ENCODE measurements around the gene PNCK. TPM values are rescaled to one million over a fixed set of nuclear protein-coding genes. Genes with fewer than 3 reads are reported as not detected.

PNCK gene
- total RNA-seq, 1 experiment from 2014 or later, result 0.84 TPM

GRCh38 chrX:153708415-153708814 is 34.8 kb upstream of the PNCK start:
- no peaks in the 10 kb centered on the region; a peak in 2 of 4 replicates for H3K36me3 ChIP-seq (ENCODE audit: control insufficient read depth in 1 of 2, insufficient read depth in 2 of 2, low read length in 2 of 2)
- H3K9ac ChIP-seq (ENCODE audit: low read length), result no peak overlapping the region
- RAD21 ChIA-PET (ENCODE audit: low non-redundant PET in 1 of 2, low total read pairs in 2 of 2, uncharacterized antibody in 2 of 2, unreplicated experiment in 2 of 2), result no interaction called here
- H3K27ac ChIP-seq (ENCODE audit: low read depth, low read length), result peak overlapping the region; percentile 53
- no peaks in the 10 kb centered on the region for H4K20me1 ChIP-seq (ENCODE audit: insufficient read depth)
- POLR2A ChIA-PET, result no interaction called here
- intact Hi-C loops (cut with micrococcal nuclease), result loop anchor here (5.0 kb wide), 1 partner anchor 151 kb away; no protein-coding TSS in a partner anchor
- peak; percentile 93 for ATAC-seq
- peaks cover 0 to 7% of the 10 kb centered on the region in 2 experiments; a peak in 1 of 4 replicates for H3K4me1 ChIP-seq (ENCODE audit: control insufficient read depth in 1 of 2, insufficient read depth in 2 of 2, low read length in 2 of 2)
- no peak overlapping the region for H3K4me2 ChIP-seq (ENCODE audit: low read length)
- H3K79me2 ChIP-seq (ENCODE audit: insufficient read depth, low read length), result peaks cover 13% of the 10 kb centered on the region; the same call in 1 of the 2 replicates
- CTCF ChIA-PET, result interaction anchor here (0.9 to 1.3 kb wide), 4 partner anchors 21 to 169 kb away, joined by 4 to 11 read pairs (median 4); partner anchors contain the start of gene SLC6A8
- no peaks in the 10 kb centered on the region for H3K9me3 ChIP-seq (ENCODE audit: control insufficient read depth in 1 of 2, insufficient read depth in 1 of 2, low read depth in 1 of 2, low read length in 2 of 2)
- H3K27me3 ChIP-seq (ENCODE audit: insufficient read depth, low read length), result no peaks in the 10 kb centered on the region
- H3K4me3 ChIP-seq (replicated peaks in 1 of 2; ENCODE audit: low read depth in 1 of 2, low read length in 2 of 2), result no peak overlapping the region
- H2AFZ ChIP-seq (ENCODE audit: low read depth, low read length, poor library complexity, severe bottlenecking), result no peak overlapping the region
- no TSS peak for BruUV-seq (replicated peaks)
- no peak for TF ChIP-seq EGR1 (IDR thresholded peaks at IDR 0.05; ENCODE audit: low read depth)
- TF ChIP-seq CTCF (IDR thresholded peaks at IDR 0.05 in 2 of 3, conservative IDR thresholded peaks at IDR 0.05 in 1 of 3; ENCODE audit: borderline replicate concordance in 1 of 3, insufficient read depth in 1 of 3, low read depth in 2 of 3, low read length in 2 of 3), result peak; percentile 51 to 76 (median 62)
- TF ChIP-seq RAD21 (IDR thresholded peaks at IDR 0.05; ENCODE audit: low read depth), result peak; percentile 73
- no peak for DNase-seq (ENCODE audit: low read depth, low spot score)
- H3K9me2 ChIP-seq (ENCODE audit: insufficient read depth), result no peaks in the 10 kb centered on the region

- Histone ChIP-seq H3K4me1 (ENCODE audit: control insufficient read depth in 1 of 2, insufficient read depth in 2 of 2, low read length in 2 of 2) (peaks cover 0 to 7% of the 10 kb centered on the region in 2 experiments; a peak in 1 of 4 replicates), H3K9me2 (ENCODE audit: insufficient read depth) (no peaks in the 10 kb centered on the region), H3K9ac (ENCODE audit: low read length) (no peak overlapping the region), H2AFZ (ENCODE audit: low read depth, low read length, poor library complexity, severe bottlenecking) (no peak overlapping the region), H3K27ac (ENCODE audit: low read depth, low read length) (no peak overlapping the region), H4K20me1 (ENCODE audit: insufficient read depth) (no peaks in the 10 kb centered on the region), H3K36me3 (ENCODE audit: control insufficient read depth in 1 of 2, insufficient read depth in 2 of 2, low read length in 2 of 2) (no peaks in the 10 kb centered on the region; a peak in 1 of 4 replicates), H3K4me2 (ENCODE audit: low read length) (no peak overlapping the region), H3K79me2 (ENCODE audit: insufficient read depth, low read length) (peaks cover 13% of the 10 kb centered on the region; the same call in 1 of the 2 replicates), H3K4me3 (replicated peaks in 1 of 2; ENCODE audit: low read depth in 1 of 2, low read length in 2 of 2) (no peak overlapping the region), H3K27me3 (ENCODE audit: insufficient read depth, low read length) (no peaks in the 10 kb centered on the region), H3K9me3 (ENCODE audit: control insufficient read depth in 1 of 2, insufficient read depth in 1 of 2, low read depth in 1 of 2, low read length in 2 of 2) (no peaks in the 10 kb centered on the region)
- ChIA-PET RAD21 (ENCODE audit: low non-redundant PET in 1 of 2, low total read pairs in 2 of 2, uncharacterized antibody in 2 of 2, unreplicated experiment in 2 of 2) (no interaction called here), POLR2A (no interaction called here), CTCF (no interaction called here)
- DNase-seq (ENCODE audit: low read depth, low spot score), result no peak
- no TSS peak for BruUV-seq (replicated peaks)
- no peak for ATAC-seq
- intact Hi-C loops (cut with micrococcal nuclease), result loop anchor here (5.0 kb wide), 1 partner anchor 150 kb away; no protein-coding TSS in a partner anchor
- TF ChIP-seq CTCF (IDR thresholded peaks at IDR 0.05 in 2 of 3, conservative IDR thresholded peaks at IDR 0.05 in 1 of 3; ENCODE audit: borderline replicate concordance in 1 of 3, insufficient read depth in 1 of 3, low read depth in 2 of 3, low read length in 2 of 3), result no peak
- no peak for TF ChIP-seq ELF1 (IDR thresholded peaks at IDR 0.05; ENCODE audit: borderline replicate concordance, low read depth)
- TF ChIP-seq ZFX (IDR thresholded peaks at IDR 0.05), result no peak
- no peak for TF ChIP-seq RAD21 (IDR thresholded peaks at IDR 0.05; ENCODE audit: low read depth)
- TF ChIP-seq REST (IDR thresholded peaks at IDR 0.05; ENCODE audit: low read depth), result no peak
- TF ChIP-seq JUND (IDR thresholded peaks at IDR 0.05), result no peak
- no peak for TF ChIP-seq YY1 (IDR thresholded peaks at IDR 0.05; ENCODE audit: extremely low read depth, insufficient replicate concordance, low read depth, low read length)
- TF ChIP-seq POLR2A (IDR thresholded peaks at IDR 0.05; ENCODE audit: borderline replicate concordance, extremely low read depth, insufficient read depth, insufficient read length), result no peak
- no peak for TF ChIP-seq POLR2AphosphoS5 (IDR thresholded peaks at IDR 0.05; ENCODE audit: low read depth, low read length)
Observed at GRCh38 chrX:153707406-153707805, 33.8 kb upstream of the PNCK start.
